PC-3 (cell line): ENCODE results near the gene DNAH10. TPM values are rescaled to one million over a fixed set of nuclear protein-coding genes. Genes with fewer than 3 reads are reported as not detected.

ENCODE experiments used
- ATAC-seq: fragments of 200-7000 bp; cut with Tn5 transposase; 2 replicates; pipeline ENCODE4 v1.9.1; 2020; ENCODE audit warnings: mild to moderate bottlenecking, moderate library complexity
- BruUV-seq: library from RNA; stranded (reverse); fragments of 400-500 nt; replicated peaks from 2 replicates; lab custom pipeline; 2021; lab: Mats Ljungman, UMichigan
- CTCF ChIA-PET: fragments of 300-600 bp; sonication (Branson Sonifier 250); formaldehyde crosslinking; loops from one replicate; lab custom pipeline; 2022; ENCODE audit warnings: antibody characterized with exemption; lab: Charles Lee
- POLR2A ChIA-PET: fragments of 300-600 bp; sonication (Branson Sonifier 250); formaldehyde crosslinking; loops from one replicate; lab custom pipeline; 2022; ENCODE audit warnings: antibody characterized with exemption; ENCODE audit not compliant: unreplicated experiment; lab: Charles Lee
- DNase-seq: peaks from one replicate; pipeline ENCODE4 v3.0.0-alpha.2; 2015
- H2AFZ ChIP-seq: fragments of 300-600 bp; sonication (generic); 2 replicates; pipeline ENCODE4 v1.6.0; 2016; ENCODE audit warnings: antibody characterized with exemption, low read length
- H3F3A ChIP-seq: fragments of 300-600 bp; sonication (generic); one replicate; pipeline ENCODE4 v1.6.0; 2017; ENCODE audit warnings: antibody characterized with exemption, low read length, control low read depth, mild to moderate bottlenecking; ENCODE audit not compliant: unreplicated experiment
- H3K27ac ChIP-seq: fragments of 300-600 bp; sonication (generic); 2 replicates; pipeline ENCODE4 v1.5.1; 2016; ENCODE audit warnings: mild to moderate bottlenecking, low read length
- H3K27me3 ChIP-seq: fragments of 300-600 bp; sonication (generic); 2 replicates; pipeline ENCODE4 v1.6.1; 2016; ENCODE audit warnings: low read length, mixed read lengths
- H3K36me3 ChIP-seq: fragments of 300-600 bp; sonication (generic); 2 replicates; pipeline ENCODE4 v1.6.1; 2016; ENCODE audit warnings: low read depth, mixed run types, low read length, mixed read lengths
- H3K4me1 ChIP-seq: fragments of 300-600 bp; sonication (generic); 2 replicates; pipeline ENCODE4 v1.5.1; 2016; ENCODE audit warnings: low read length; ENCODE audit not compliant: insufficient read depth
- H3K4me2 ChIP-seq: fragments of 300-600 bp; sonication (generic); 2 replicates; pipeline ENCODE4 v1.6.0; 2016; ENCODE audit warnings: low read length
- H3K4me3 ChIP-seq: fragments of 300-600 bp; sonication (generic); 2 replicates; pipeline ENCODE4 v1.5.1; 2016; ENCODE audit warnings: mild to moderate bottlenecking, low read length, mixed read lengths
- H3K79me2 ChIP-seq: fragments of 300-600 bp; sonication (generic); 2 replicates; pipeline ENCODE4 v1.6.1; 2017; ENCODE audit warnings: low read length, mixed read lengths
- H3K9ac ChIP-seq: fragments of 300-600 bp; sonication (generic); 2 replicates; pipeline ENCODE4 v1.6.0; 2016; ENCODE audit warnings: mild to moderate bottlenecking, low read length
- H3K9me2 ChIP-seq: fragments of 300-600 bp; sonication (generic); replicated peaks from 2 replicates; pipeline ENCODE4 v1.6.1; 2016; ENCODE audit warnings: mixed run types, low read length, mixed read lengths
- H3K9me3 ChIP-seq: fragments of 300-600 bp; sonication (generic); 2 replicates; pipeline ENCODE4 v1.6.1; 2016; ENCODE audit warnings: low read length, mixed read lengths
- H4K20me1 ChIP-seq: fragments of 300-600 bp; sonication (generic); 2 replicates; pipeline ENCODE4 v1.6.1; 2016; ENCODE audit warnings: low read length, mixed read lengths
- CTCF ChIP-seq: fragments of 300-600 bp; sonication (generic); conservative IDR thresholded peaks from 2 replicates; pipeline ENCODE4 v1.5.1; 2017; ENCODE audit warnings: antibody characterized with exemption, low read depth, mild to moderate bottlenecking, low read length
- EZH2 ChIP-seq: fragments of 300-600 bp; sonication (generic); IDR thresholded peaks from one replicate; pipeline ENCODE4 v1.6.1; 2017; ENCODE audit warnings: antibody characterized with exemption, mild to moderate bottlenecking, low read length; ENCODE audit not compliant: unreplicated experiment
- EZH2phosphoT487 ChIP-seq: fragments of 300-600 bp; sonication (generic); IDR thresholded peaks from 2 replicates; pipeline ENCODE4 v1.6.1; 2018; ENCODE audit warnings: mild to moderate bottlenecking, antibody characterized with exemption, low read length, borderline replicate concordance
- intact Hi-C: fragments of 100-400 bp; cut with micrococcal nuclease; formaldehyde crosslinking; loops from 2 replicates; pipeline ENCODE4 v1.9.0; 2023
- total RNA-seq: library from RNA; depleted of rRNA; stranded (reverse); fragments of >200 nt; gene quantifications from 2 replicates; pipeline ENCODE4 v1.2.3, GENCODE V29; 2014

DNAH10 gene
- total RNA-seq, 1 experiment from 2014 or later: 0.15 TPM

GRCh38 chr12:123829561-123829960 lies 67.5 kb downstream of the DNAH10 start:
- TF ChIP-seq EZH2 (no peak), CTCF (no peak)
- H3K4me1 ChIP-seq: no peaks in the 10 kb centered on the region
- ChIA-PET CTCF (no interaction called here), POLR2A (no interaction called here)
- H4K20me1 ChIP-seq: no peaks in the 10 kb centered on the region
- no peaks in the 10 kb centered on the region for H3K9me2 ChIP-seq
- no peak for ATAC-seq
- no peak for DNase-seq
- H3K4me2 ChIP-seq: no peak overlapping the region
- no peak overlapping the region for H3K4me3 ChIP-seq
- no peaks in the 10 kb centered on the region for H3K36me3 ChIP-seq
- H3K9ac ChIP-seq: no peak overlapping the region
- no peak overlapping the region for H3K27ac ChIP-seq
- H3K9me3 ChIP-seq: no peaks in the 10 kb centered on the region
- no TSS peak for BruUV-seq
- peaks cover 20% of the 10 kb centered on the region for H3K27me3 ChIP-seq
- no peak overlapping the region for H2AFZ ChIP-seq
- H3F3A ChIP-seq: no peaks in the 10 kb centered on the region
- no peaks in the 10 kb centered on the region for H3K79me2 ChIP-seq
- intact Hi-C loops: no loop called here

GRCh38 chr12:123830675-123831074 lies 68.6 kb downstream of the DNAH10 start:
- intact Hi-C loops: no loop called here
- Histone ChIP-seq H3K27ac (no peak overlapping the region), H4K20me1 (no peaks in the 10 kb centered on the region), H3K4me1 (no peaks in the 10 kb centered on the region), H3K36me3 (no peaks in the 10 kb centered on the region), H3K9me3 (no peaks in the 10 kb centered on the region), H3F3A (no peaks in the 10 kb centered on the region), H3K4me3 (no peak overlapping the region), H3K27me3 (peaks cover 14% of the 10 kb centered on the region; the same call in 1 of the 2 replicates), H3K79me2 (no peaks in the 10 kb centered on the region), H3K9ac (no peak overlapping the region), H3K4me2 (no peak overlapping the region), H2AFZ (no peak overlapping the region), H3K9me2 (no peaks in the 10 kb centered on the region)
- CTCF ChIA-PET: no interaction called here
- POLR2A ChIA-PET: no interaction called here
- BruUV-seq: no TSS peak
- DNase-seq (no peak), ATAC-seq (no peak)
- TF ChIP-seq CTCF: no peak
- no peak for TF ChIP-seq EZH2phosphoT487
- no peak for TF ChIP-seq EZH2

GRCh38 chr12:123832052-123832451 lies 70.0 kb downstream of the DNAH10 start:
- H3K27me3 ChIP-seq: peaks cover 11% of the 10 kb centered on the region; the same call in 1 of the 2 replicates
- H3F3A ChIP-seq: no peaks in the 10 kb centered on the region
- TF ChIP-seq EZH2phosphoT487 (no peak), EZH2 (no peak), CTCF (no peak)
- ChIA-PET POLR2A (no interaction called here), CTCF (no interaction called here)
- no peak overlapping the region for H3K27ac ChIP-seq
- H3K9ac ChIP-seq: no peak overlapping the region
- DNase-seq: no peak
- H3K4me1 ChIP-seq: no peaks in the 10 kb centered on the region
- H4K20me1 ChIP-seq: no peaks in the 10 kb centered on the region
- no peak overlapping the region for H3K4me3 ChIP-seq
- no TSS peak for BruUV-seq
- H3K36me3 ChIP-seq: no peaks in the 10 kb centered on the region
- no peaks in the 10 kb centered on the region for H3K9me2 ChIP-seq
- no peak for ATAC-seq
- intact Hi-C loops: no loop called here
- no peak overlapping the region for H2AFZ ChIP-seq
- H3K4me2 ChIP-seq: no peak overlapping the region
- H3K79me2 ChIP-seq: no peaks in the 10 kb centered on the region
- H3K9me3 ChIP-seq: no peaks in the 10 kb centered on the region
